IMR-90 (cell line): ENCODE results near the gene ZNF677. TPM values are rescaled to one million over a fixed set of nuclear protein-coding genes. Genes with fewer than 3 reads are reported as not detected.
"Not testable (repeated sequence)": the region's sequence is repeated elsewhere in the genome, so short reads cannot be mapped to it uniquely, and the experiment has no call there.

Experiments
- ATAC-seq: fragments of 200-7000 bp; cut with Tn5 transposase; 2 replicates; pipeline ENCODE4 v1.9.1; 2020; ENCODE audit warnings: low read depth, mild to moderate bottlenecking, moderate library complexity
- BruUV-seq: library from RNA; stranded (reverse); fragments of 400-500 nt; replicated peaks from 2 replicates; lab custom pipeline; 2021; lab: Mats Ljungman, UMichigan
- CTCF ChIA-PET: fragments of 300-600 bp; formaldehyde crosslinking; extraction: SDS; loops from one replicate; lab custom pipeline; 2021; ENCODE audit warnings: antibody characterized with exemption; lab: Yijun Ruan, JAX
- POLR2A ChIA-PET: fragments of 300-600 bp; sonication (Branson Sonifier 250); formaldehyde crosslinking; loops from one replicate; lab custom pipeline; 2022; ENCODE audit warnings: antibody characterized with exemption; ENCODE audit not compliant: unreplicated experiment; lab: Charles Lee
- DNase-seq: peaks from one replicate; pipeline ENCODE4 v3.0.0; 2013
- H2AFZ ChIP-seq: replicated peaks from 2 replicates; pipeline ENCODE3; 2013; ENCODE audit warnings: low read length, mild to moderate bottlenecking; ENCODE audit not compliant: poor library complexity
- H2AK5ac ChIP-seq: 2 replicates; pipeline ENCODE4 v1.6.1; 2013; ENCODE audit warnings: low read depth, low read length, inconsistent platforms
- H2AK9ac ChIP-seq: replicated peaks from 2 replicates; pipeline ENCODE3; 2013; ENCODE audit warnings: mild to moderate bottlenecking, low read depth, low read length, moderate library complexity; ENCODE audit not compliant: poor library complexity
- H2BK120ac ChIP-seq: 2 replicates; pipeline ENCODE4 v1.6.1; 2013; ENCODE audit warnings: low read depth, low read length, inconsistent platforms
- H2BK15ac ChIP-seq: 3 replicates; pipeline ENCODE4 v1.6.1; 2013; ENCODE audit warnings: low read depth, low read length, inconsistent platforms
- H2BK20ac ChIP-seq: 2 replicates; pipeline ENCODE4 v1.6.1; 2013; ENCODE audit warnings: low read depth, mild to moderate bottlenecking, inconsistent platforms, low read length, moderate library complexity
- H2BK5ac ChIP-seq: 2 replicates; pipeline ENCODE4 v1.6.1; 2013; ENCODE audit warnings: mild to moderate bottlenecking, low read depth, low read length, inconsistent platforms; ENCODE audit not compliant: poor library complexity, severe bottlenecking
- H3K14ac ChIP-seq: replicated peaks from 2 replicates; pipeline ENCODE4 v1.6.1; 2013; ENCODE audit warnings: low read depth, low read length, inconsistent platforms
- H3K18ac ChIP-seq: 2 replicates; pipeline ENCODE4 v1.6.1; 2013; ENCODE audit warnings: low read depth, low read length, control low read depth
- H3K23ac ChIP-seq: 2 replicates; pipeline ENCODE4 v1.6.1; 2013; ENCODE audit warnings: low read depth, low read length, inconsistent platforms
- H3K27ac ChIP-seq: 2 replicates; pipeline ENCODE4 v1.5.1; 2013; ENCODE audit warnings: mild to moderate bottlenecking, control low read depth, low read length; ENCODE audit not compliant: insufficient read depth
- H3K27me3 ChIP-seq: 2 replicates; pipeline ENCODE4 v1.6.1; 2013; ENCODE audit warnings: low read length; ENCODE audit not compliant: control insufficient read depth, insufficient read depth
- H3K36me3 ChIP-seq: 2 replicates; pipeline ENCODE4 v1.6.1; 2013; ENCODE audit warnings: low read length, mixed read lengths; ENCODE audit not compliant: control insufficient read depth, insufficient read depth
- H3K4ac ChIP-seq: 2 replicates; pipeline ENCODE4 v1.6.1; 2013; ENCODE audit warnings: low read depth, low read length, inconsistent platforms
- H3K4me1 ChIP-seq: 2 replicates; pipeline ENCODE4 v1.6.1; 2013; ENCODE audit warnings: low read length, mixed read lengths; ENCODE audit not compliant: control insufficient read depth, insufficient read depth
- H3K4me2 ChIP-seq: 2 replicates; pipeline ENCODE4 v1.6.1; 2013; ENCODE audit warnings: low read depth, mild to moderate bottlenecking, control low read depth, low read length, moderate library complexity
- H3K4me3 ChIP-seq: 2 replicates; pipeline ENCODE4 v1.5.1; 2013; ENCODE audit warnings: low read depth, mild to moderate bottlenecking, control low read depth, low read length, moderate library complexity; ENCODE audit not compliant: insufficient read depth
- H3K56ac ChIP-seq: 2 replicates; pipeline ENCODE4 v1.6.1; 2013; ENCODE audit warnings: low read length, inconsistent platforms; ENCODE audit not compliant: insufficient read depth; ENCODE audit errors: extremely low read depth
- H3K79me1 ChIP-seq, 2 experiments: 2 replicates each; pipeline ENCODE4 v1.6.1; 2013; ENCODE audit warnings: low read length in 2 of 2, inconsistent platforms in 1 of 2, low read depth in 1 of 2
- H3K9ac ChIP-seq: 2 replicates; pipeline ENCODE4 v1.6.1; 2013; ENCODE audit warnings: low read depth, low read length, control low read depth
- H3K9me1 ChIP-seq: 2 replicates; pipeline ENCODE4 v1.6.1; 2013; ENCODE audit warnings: low read length, inconsistent platforms; ENCODE audit not compliant: insufficient read depth
- H3K9me3 ChIP-seq: 2 replicates; pipeline ENCODE4 v1.6.1; 2013; ENCODE audit warnings: low read length; ENCODE audit not compliant: control insufficient read depth, insufficient read depth
- H4K20me1 ChIP-seq: 2 replicates; pipeline ENCODE4 v1.6.1; 2013; ENCODE audit warnings: low read length, inconsistent platforms; ENCODE audit not compliant: insufficient read depth
- H4K5ac ChIP-seq: 2 replicates; pipeline ENCODE4 v1.6.1; 2013; ENCODE audit warnings: mild to moderate bottlenecking, low read depth, low read length, control low read depth
- H4K8ac ChIP-seq, 2 experiments: 2 replicates each; pipeline ENCODE4 v1.6.1; 2013; ENCODE audit warnings: low read depth in 2 of 2, low read length in 2 of 2, control low read depth in 1 of 2, inconsistent platforms in 1 of 2
- H4K91ac ChIP-seq: 2 replicates; pipeline ENCODE4 v1.6.1; 2013; ENCODE audit warnings: low read depth, low read length, inconsistent platforms; ENCODE audit not compliant: insufficient read depth
- whole genome bisulfite sequencing, 2 experiments: methylation state at CpG; one replicate each; pipeline versions ENCODE4 v1.1.5 to v1.1.7; 2013; ENCODE audit warnings: missing lambda C conversion rate in 2 of 2; ENCODE audit not compliant: insufficient read length in 1 of 2; ENCODE audit errors: extremely low coverage in 2 of 2; 5-methylcytosine and 5-hydroxymethylcytosine counted together
- dilution Hi-C: fragments of 300-500 bp; cut with HindIII; formaldehyde crosslinking; loops from one replicate; pipeline ENCODE4 v1.14.3; 2018; ENCODE audit warnings: low sequenced_read_pairs; ENCODE audit not compliant: unreplicated experiment
- in situ Hi-C: fragments of 300-500 bp; cut with MboI; formaldehyde crosslinking; loops from 3 replicates; pipeline ENCODE4 v1.14.3; 2019; ENCODE audit warnings: low sequenced_read_pairs, inconsistent platforms, mixed read lengths
- intact Hi-C: fragments of 100-400 bp; cut with micrococcal nuclease; formaldehyde crosslinking; loops from 2 replicates; pipeline ENCODE4 v1.10.0; 2022
- polyA plus RNA-seq, 3 experiments: library from polyadenylated mRNA; depleted of rRNA; stranded (reverse); fragments of >200 nt; gene quantifications; 2 replicates each; pipeline ENCODE4 v1.2.3, GENCODE V29; 2012; ENCODE audit warnings: low replicate concordance in 1 of 3
- total RNA-seq: library from RNA; depleted of rRNA; stranded (reverse); fragments of >200 nt; gene quantifications from 2 replicates; pipeline ENCODE4 v1.2.3, GENCODE V29; 2012

ZNF677 gene
- total and polyA plus RNA-seq, 2 of the 4 experiments (the other 2 are of a cell fraction), result 6.8 to 7.0 TPM

DNA sequence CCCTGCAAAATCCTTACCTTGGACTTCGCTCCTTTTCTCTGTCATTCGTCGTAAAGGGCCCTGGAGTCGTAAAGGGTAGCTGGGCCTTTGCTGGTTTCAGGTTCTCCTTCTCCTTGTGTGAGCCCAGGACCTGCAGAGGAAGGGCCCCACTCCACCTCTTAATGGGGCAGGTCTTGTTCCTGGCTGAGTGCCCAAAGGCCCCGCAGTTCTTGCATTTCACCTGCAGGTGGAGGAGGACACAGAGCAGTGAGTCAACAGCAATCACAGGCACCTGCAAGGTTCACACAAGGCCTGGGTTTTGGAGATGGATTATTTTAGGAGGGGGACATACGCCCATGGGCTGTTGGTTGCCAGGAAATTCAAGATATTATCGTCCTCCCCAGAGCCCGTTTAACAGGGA lies 46.7 kb upstream of the ZNF677 start:
- H3K4ac ChIP-seq, H2AFZ ChIP-seq, H3K27ac ChIP-seq, H4K20me1 ChIP-seq, H3K27me3 ChIP-seq, H3K36me3 ChIP-seq, H4K5ac ChIP-seq, H3K4me3 ChIP-seq, H3K9me3 ChIP-seq, H4K91ac ChIP-seq, DNase-seq, H3K9me1 ChIP-seq, H4K8ac ChIP-seq, H3K14ac ChIP-seq, H3K56ac ChIP-seq, ATAC-seq, H2AK9ac ChIP-seq, H3K79me1 ChIP-seq, CTCF ChIA-PET, POLR2A ChIA-PET, intact Hi-C loops, H3K18ac ChIP-seq, H3K4me2 ChIP-seq, H3K4me1 ChIP-seq, H2BK5ac ChIP-seq, H2AK5ac ChIP-seq, dilution Hi-C loops, H2BK120ac ChIP-seq, H2BK15ac ChIP-seq, H3K23ac ChIP-seq, in situ Hi-C loops, BruUV-seq, H2BK20ac ChIP-seq, H3K9ac ChIP-seq: not testable (repeated sequence)
- no CpG with 5 or more reads among the region's 8 CpGs for WGBS, 2 experiments
